Heart left ventricle (tissue), 13 donors: ENCODE measurements around the gene DESI1.

Experiments used
- POLR2A ChIP-seq, 2 donors: fragments of 450-650 bp; IDR thresholded peaks; one replicate each; pipeline ENCODE4 v1.6.1; 2017; ENCODE audit warnings: antibody characterized with exemption in 2 of 2, mild to moderate bottlenecking in 2 of 2, moderate library complexity in 2 of 2
- TF ChIP-seq, protein P1 (sequence below), 12 donors: fragments of 200-600 bp; sonication (generic) in 4 of 12; IDR thresholded peaks; one replicate each; pipeline versions ENCODE4 v1.5.0 to v1.8.0; 2018 to 2022; ENCODE audit warnings: antibody characterized with exemption in 12 of 12, mild to moderate bottlenecking in 5 of 12
- donor health status: ischemic (EF 13 %, LVEDD 7.1; RV severe dilation, severe dysfunction).
- donor health status: DM: no; HTN: yes; CAD: no.
- donor health status: DM: no; HTN: no; CAD: no.
- donor health status: ischemic (EF 25% LVEDD 6.9; RV normal size, moderate dysfunction).
- donor health status: ischemic (EF 25% LVEDD 5.7; RV mildly dilated, moderate dysfunction).
- donor health status: ischemic (EF 35%, LVEDD 5.7; RV mildly dilated, moderate dysfunction).
- donor health status: nonischemic (EF 11% LVEDD 7.7; RV severe dilation, severe dysfunction).
- donor health status: DM: yes; HTN: yes; CAD: no.
- donor health status: PGD.
- donor health status: ischemic (EF 29% LVEDD 5.4; RV normal size, mild dysfunction).
- donor health status: nonischemic (EF 23%, LVEDD 6.1; RV moderate dilation, normal function).

DNA sequence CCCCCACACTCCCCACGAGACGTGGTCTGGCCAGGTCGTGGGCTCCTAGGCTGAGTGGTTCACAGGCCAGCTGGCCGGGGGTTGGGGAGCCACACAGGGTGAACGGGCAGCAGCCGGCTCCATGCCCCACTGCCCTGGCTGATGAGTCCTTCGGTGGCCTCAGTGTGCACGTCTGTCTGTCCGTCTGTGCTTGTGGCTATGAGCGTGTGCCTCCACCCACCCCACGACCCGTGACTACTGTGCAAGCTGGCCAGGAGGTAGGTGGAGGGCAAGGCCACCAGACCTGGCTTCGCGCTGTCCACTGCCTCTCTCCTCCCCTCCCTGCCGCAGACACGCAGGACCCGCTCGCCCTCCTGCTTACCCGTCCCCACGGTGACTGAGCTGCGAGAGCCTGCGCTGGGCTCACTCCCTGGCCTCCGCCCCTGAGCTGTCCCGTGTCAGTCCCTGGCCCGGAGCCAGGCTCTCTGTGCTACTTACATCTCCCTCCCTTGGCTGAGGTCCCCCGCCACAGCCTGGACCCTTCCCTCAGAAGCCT lies 45.9 kb downstream of the DESI1 start:
- no peak for TF ChIP-seq POLR2A (IDR thresholded peaks at IDR 0.05)
- TF ChIP-seq, protein P1, sequence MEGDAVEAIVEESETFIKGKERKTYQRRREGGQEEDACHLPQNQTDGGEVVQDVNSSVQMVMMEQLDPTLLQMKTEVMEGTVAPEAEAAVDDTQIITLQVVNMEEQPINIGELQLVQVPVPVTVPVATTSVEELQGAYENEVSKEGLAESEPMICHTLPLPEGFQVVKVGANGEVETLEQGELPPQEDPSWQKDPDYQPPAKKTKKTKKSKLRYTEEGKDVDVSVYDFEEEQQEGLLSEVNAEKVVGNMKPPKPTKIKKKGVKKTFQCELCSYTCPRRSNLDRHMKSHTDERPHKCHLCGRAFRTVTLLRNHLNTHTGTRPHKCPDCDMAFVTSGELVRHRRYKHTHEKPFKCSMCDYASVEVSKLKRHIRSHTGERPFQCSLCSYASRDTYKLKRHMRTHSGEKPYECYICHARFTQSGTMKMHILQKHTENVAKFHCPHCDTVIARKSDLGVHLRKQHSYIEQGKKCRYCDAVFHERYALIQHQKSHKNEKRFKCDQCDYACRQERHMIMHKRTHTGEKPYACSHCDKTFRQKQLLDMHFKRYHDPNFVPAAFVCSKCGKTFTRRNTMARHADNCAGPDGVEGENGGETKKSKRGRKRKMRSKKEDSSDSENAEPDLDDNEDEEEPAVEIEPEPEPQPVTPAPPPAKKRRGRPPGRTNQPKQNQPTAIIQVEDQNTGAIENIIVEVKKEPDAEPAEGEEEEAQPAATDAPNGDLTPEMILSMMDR (IDR thresholded peaks at IDR 0.05) = no peak
